Neural progenitor cell (in vitro differentiated cells): ENCODE data around the gene MX2. TPM values are rescaled to one million over a fixed set of nuclear protein-coding genes. Genes with fewer than 3 reads are reported as not detected.

Experiments
- DNase-seq: peaks from one replicate; pipeline ENCODE4 v3.0.0-alpha.2; 2016; ENCODE audit warnings: low spot score
- H2AFZ ChIP-seq: fragments of 200-600 bp; sonication (generic); replicated peaks from 2 replicates; pipeline ENCODE4 v1.6.1; 2016; ENCODE audit warnings: antibody characterized with exemption
- H3F3A ChIP-seq: fragments of 200-600 bp; sonication (generic); 2 replicates; pipeline ENCODE4 v1.6.1; 2016; ENCODE audit warnings: antibody characterized with exemption, low read depth
- H3K27ac ChIP-seq: fragments of 200-600 bp; sonication (generic); 2 replicates; pipeline ENCODE4 v1.5.1; 2016; ENCODE audit warnings: mild to moderate bottlenecking
- H3K27me3 ChIP-seq: fragments of 200-600 bp; sonication (generic); 2 replicates; pipeline ENCODE4 v1.6.1; 2016; ENCODE audit warnings: mild to moderate bottlenecking, moderate library complexity
- H3K36me3 ChIP-seq: fragments of 200-600 bp; sonication (generic); 2 replicates; pipeline ENCODE4 v1.5.1; 2016
- H3K4me1 ChIP-seq: fragments of 200-600 bp; sonication (generic); 2 replicates; pipeline ENCODE4 v1.6.1; 2016; ENCODE audit warnings: mixed run types
- H3K4me2 ChIP-seq: fragments of 200-600 bp; sonication (generic); 2 replicates; pipeline ENCODE4 v1.6.1; 2016
- H3K4me3 ChIP-seq: fragments of 200-600 bp; sonication (generic); 2 replicates; pipeline ENCODE4 v1.5.1; 2016
- H3K79me2 ChIP-seq: fragments of 200-600 bp; sonication (generic); 2 replicates; pipeline ENCODE4 v1.6.1; 2016; ENCODE audit warnings: low read depth
- H3K9ac ChIP-seq: fragments of 200-600 bp; sonication (generic); 2 replicates; pipeline ENCODE4 v1.6.1; 2016
- H3K9me3 ChIP-seq: fragments of 200-600 bp; sonication (generic); 2 replicates; pipeline ENCODE4 v1.5.1; 2016; ENCODE audit warnings: low read depth
- H4K20me1 ChIP-seq: fragments of 200-600 bp; sonication (generic); 2 replicates; pipeline ENCODE4 v1.6.1; 2016; ENCODE audit warnings: low read depth
- H3K27ac Mint-ChIP-seq: 3 replicates; pipeline ENCODE4 v1.8.0; 2021; ENCODE audit warnings: mixed read lengths
- H3K27me3 Mint-ChIP-seq: 2 replicates; pipeline ENCODE4 v1.8.0; 2022; ENCODE audit warnings: low read depth, mild to moderate bottlenecking, inconsistent platforms, moderate library complexity, mixed read lengths; ENCODE audit not compliant: insufficient read depth
- H3K36me3 Mint-ChIP-seq: 3 replicates; pipeline ENCODE4 v1.8.0; 2021; ENCODE audit warnings: mixed read lengths
- H3K4me1 Mint-ChIP-seq: 3 replicates; pipeline ENCODE4 v1.8.0; 2021; ENCODE audit warnings: mixed read lengths
- H3K4me3 Mint-ChIP-seq: 3 replicates; pipeline ENCODE4 v1.8.0; 2021; ENCODE audit warnings: mild to moderate bottlenecking, moderate library complexity, mixed read lengths
- H3K9me3 Mint-ChIP-seq: 3 replicates; pipeline ENCODE4 v1.8.0; 2020; ENCODE audit warnings: mixed read lengths
- CTCF ChIP-seq: fragments of 200-600 bp; sonication (generic); IDR thresholded peaks from 2 replicates; pipeline ENCODE4 v1.5.1; 2017; ENCODE audit warnings: antibody characterized with exemption, mild to moderate bottlenecking
- EZH2 ChIP-seq: fragments of 200-600 bp; sonication (generic); IDR thresholded peaks from 2 replicates; pipeline ENCODE4 v1.6.1; 2017; ENCODE audit warnings: antibody characterized with exemption, mild to moderate bottlenecking, moderate library complexity
- EZH2phosphoT487 ChIP-seq: fragments of 200-600 bp; sonication (generic); IDR thresholded peaks from 2 replicates; pipeline ENCODE4 v1.6.1; 2017; ENCODE audit warnings: antibody characterized with exemption
- total RNA-seq: library from RNA; depleted of rRNA; stranded (reverse); fragments of >200 nt; gene quantifications from 2 replicates; pipeline ENCODE4 v1.2.3, GENCODE V29; 2015; ENCODE audit warnings: low replicate concordance

MX2 gene
- total RNA-seq, 1 donor from 2014 or later: 3.3 TPM

GRCh38 chr21:41345356-41345755, 16.5 kb upstream of the MX2 start:
- no peak for DNase-seq
- H3K9ac ChIP-seq: no peak overlapping the region
- Mint-ChIP-seq H3K27ac (no peak overlapping the region), H3K4me3 (no peak overlapping the region), H3K9me3 (peaks cover 10% of the 10 kb centered on the region), H3K4me1 (no peaks in the 10 kb centered on the region), H3K27me3 (peaks cover 2% of the 10 kb centered on the region), H3K36me3 (no peaks in the 10 kb centered on the region)
- no peaks in the 10 kb centered on the region for H3F3A ChIP-seq
- no peak overlapping the region for H3K27ac ChIP-seq
- H3K36me3 ChIP-seq: no peaks in the 10 kb centered on the region
- H2AFZ ChIP-seq: no peak overlapping the region
- H4K20me1 ChIP-seq: no peaks in the 10 kb centered on the region
- H3K4me3 ChIP-seq: no peak overlapping the region
- H3K79me2 ChIP-seq: no peaks in the 10 kb centered on the region
- H3K27me3 ChIP-seq: no peaks in the 10 kb centered on the region
- no peaks in the 10 kb centered on the region for H3K4me1 ChIP-seq
- TF ChIP-seq EZH2phosphoT487 (no peak), CTCF (no peak), EZH2 (no peak)
- H3K9me3 ChIP-seq: no peaks in the 10 kb centered on the region
- no peak overlapping the region for H3K4me2 ChIP-seq

- H3K9me3 ChIP-seq: no peaks in the 10 kb centered on the region
- H2AFZ ChIP-seq: no peak overlapping the region
- H3K27ac ChIP-seq: no peak overlapping the region
- Mint-ChIP-seq H3K4me1 (no peaks in the 10 kb centered on the region), H3K4me3 (no peak overlapping the region), H3K27ac (no peak overlapping the region), H3K9me3 (peaks cover 10% of the 10 kb centered on the region), H3K27me3 (peaks cover 2% of the 10 kb centered on the region), H3K36me3 (no peaks in the 10 kb centered on the region)
- no peaks in the 10 kb centered on the region for H3F3A ChIP-seq
- H4K20me1 ChIP-seq: no peaks in the 10 kb centered on the region
- H3K9ac ChIP-seq: no peak overlapping the region
- DNase-seq: no peak
- H3K4me2 ChIP-seq: no peak overlapping the region
- no peaks in the 10 kb centered on the region for H3K4me1 ChIP-seq
- H3K27me3 ChIP-seq: no peaks in the 10 kb centered on the region
- no peak overlapping the region for H3K4me3 ChIP-seq
- no peaks in the 10 kb centered on the region for H3K36me3 ChIP-seq
- no peaks in the 10 kb centered on the region for H3K79me2 ChIP-seq
- TF ChIP-seq CTCF: no peak
- no peak for TF ChIP-seq EZH2phosphoT487
- TF ChIP-seq EZH2: no peak
Observed at GRCh38 chr21:41345934-41346685, 15.7 kb upstream of the MX2 start.

GRCh38 chr21:41346758-41347157, 15.1 kb upstream of the MX2 start:
- H3K79me2 ChIP-seq: no peaks in the 10 kb centered on the region
- H3K27me3 ChIP-seq: no peaks in the 10 kb centered on the region
- Mint-ChIP-seq H3K4me1 (no peaks in the 10 kb centered on the region), H3K4me3 (no peak overlapping the region), H3K27ac (no peak overlapping the region), H3K27me3 (peaks cover 2% of the 10 kb centered on the region), H3K9me3 (peaks cover 10% of the 10 kb centered on the region), H3K36me3 (no peaks in the 10 kb centered on the region)
- H3K27ac ChIP-seq: no peak overlapping the region
- TF ChIP-seq CTCF: no peak
- no peak for TF ChIP-seq EZH2phosphoT487
- no peak for TF ChIP-seq EZH2
- DNase-seq: no peak
- H3K9ac ChIP-seq: no peak overlapping the region
- H3K9me3 ChIP-seq: no peaks in the 10 kb centered on the region
- H3K4me1 ChIP-seq: no peaks in the 10 kb centered on the region
- no peaks in the 10 kb centered on the region for H3K36me3 ChIP-seq
- H3F3A ChIP-seq: no peaks in the 10 kb centered on the region
- H3K4me2 ChIP-seq: no peak overlapping the region
- no peaks in the 10 kb centered on the region for H4K20me1 ChIP-seq
- no peak overlapping the region for H3K4me3 ChIP-seq
- H2AFZ ChIP-seq: no peak overlapping the region
